HG03521 (cell line): ENCODE results near the gene SLC12A5.
A peak's percentile ranks its signal among the peaks of the same experiment; 100 is the strongest.

Experiments
- ATAC-seq: cut with Tn5 transposase; IDR thresholded peaks from one replicate; pipeline ENCODE4 v1.9.1; 2021; ENCODE audit warnings: mild to moderate bottlenecking, moderate library complexity; ENCODE audit not compliant: unreplicated experiment

SLC12A5 gene

GRCh38 chr20:46101957-46102356 lies 72.9 kb downstream of the SLC12A5 start:
- ATAC-seq: no peak

GRCh38 chr20:46102940-46103339 lies 73.9 kb downstream of the SLC12A5 start:
- no peak for ATAC-seq

- no peak for ATAC-seq
Measured at GRCh38 chr20:46104262-46104661, 75.2 kb downstream of the SLC12A5 start.

GRCh38 chr20:46107061-46107460 lies 78.0 kb downstream of the SLC12A5 start:
- no peak for ATAC-seq

- ATAC-seq: peak; percentile 77
Measured at GRCh38 chr20:46108435-46108841, 79.4 kb downstream of the SLC12A5 start.

- no peak for ATAC-seq
Measured at GRCh38 chr20:46108976-46109375, 80.0 kb downstream of the SLC12A5 start.
